Activated CD4-positive, alpha-beta T cell treated with anti-CD3 and anti-CD28 coated beads, Interleukin-2, amount 10 ng/mL, durations not matched to agents 24 days and 14 days (primary cell): Measurements from ENCODE around the gene MAP10. TPM values are rescaled to one million over a fixed set of nuclear protein-coding genes. Genes with fewer than 3 reads are reported as not detected.
"Not testable (repeated sequence)": the region's sequence is repeated elsewhere in the genome, so short reads cannot be mapped to it uniquely, and the experiment has no call there.

ENCODE experiments used
- DNase-seq: peaks from one replicate; pipeline ENCODE4 v3.0.0; 2022
- H3K27ac Mint-ChIP-seq: one replicate; pipeline ENCODE4 v1.8.0; 2022; ENCODE audit warnings: mild to moderate bottlenecking, mixed read lengths
- H3K27me3 Mint-ChIP-seq: one replicate; pipeline ENCODE4 v1.8.0; 2022; ENCODE audit warnings: mixed read lengths
- H3K36me3 Mint-ChIP-seq: one replicate; pipeline ENCODE4 v1.8.0; 2022; ENCODE audit warnings: low read depth, mild to moderate bottlenecking, mixed read lengths
- H3K4me1 Mint-ChIP-seq: one replicate; pipeline ENCODE4 v1.8.0; 2021; ENCODE audit warnings: mixed read lengths
- H3K4me3 Mint-ChIP-seq: one replicate; pipeline ENCODE4 v1.8.0; 2022; ENCODE audit warnings: mild to moderate bottlenecking, moderate library complexity, mixed read lengths
- H3K9me3 Mint-ChIP-seq: one replicate; pipeline ENCODE4 v1.8.0; 2021; ENCODE audit warnings: mixed read lengths
- intact Hi-C: fragments of 100-400 bp; cut with micrococcal nuclease; formaldehyde crosslinking; loops from one replicate; pipeline ENCODE4 v1.15.1; 2023
- total RNA-seq: library from RNA; stranded (reverse); gene quantifications from 2 replicates; pipeline ENCODE4 v1.2.3, GENCODE V29; 2022

The MAP10 gene
- total RNA-seq, 1 donor from 2014 or later, result 2.7 TPM

DNA sequence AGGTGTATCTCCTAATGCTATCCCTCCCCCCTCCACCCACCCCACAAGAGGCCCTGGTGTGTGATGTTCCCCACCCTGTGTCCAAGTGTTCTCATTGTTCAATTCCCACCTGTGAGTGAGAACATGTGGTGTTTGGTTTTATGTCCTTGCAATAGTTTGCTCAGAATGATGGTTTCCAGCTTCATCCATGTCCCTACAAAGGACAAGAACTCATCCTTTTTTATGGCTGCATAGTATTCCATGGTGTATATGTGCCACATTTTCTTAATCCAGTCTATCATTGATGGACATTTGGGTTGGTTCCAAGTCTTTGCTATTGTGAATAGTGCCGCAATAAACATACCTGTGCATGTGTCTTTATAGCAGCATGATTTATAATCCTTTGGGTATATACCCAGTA, 19.6 kb upstream of the MAP10 start:
- H3K4me1 Mint-ChIP-seq, H3K4me3 Mint-ChIP-seq, intact Hi-C loops, H3K27ac Mint-ChIP-seq, H3K36me3 Mint-ChIP-seq, DNase-seq, H3K9me3 Mint-ChIP-seq: not testable (repeated sequence)
- peaks cover 16% of the 10 kb centered on the region for H3K27me3 Mint-ChIP-seq

DNA sequence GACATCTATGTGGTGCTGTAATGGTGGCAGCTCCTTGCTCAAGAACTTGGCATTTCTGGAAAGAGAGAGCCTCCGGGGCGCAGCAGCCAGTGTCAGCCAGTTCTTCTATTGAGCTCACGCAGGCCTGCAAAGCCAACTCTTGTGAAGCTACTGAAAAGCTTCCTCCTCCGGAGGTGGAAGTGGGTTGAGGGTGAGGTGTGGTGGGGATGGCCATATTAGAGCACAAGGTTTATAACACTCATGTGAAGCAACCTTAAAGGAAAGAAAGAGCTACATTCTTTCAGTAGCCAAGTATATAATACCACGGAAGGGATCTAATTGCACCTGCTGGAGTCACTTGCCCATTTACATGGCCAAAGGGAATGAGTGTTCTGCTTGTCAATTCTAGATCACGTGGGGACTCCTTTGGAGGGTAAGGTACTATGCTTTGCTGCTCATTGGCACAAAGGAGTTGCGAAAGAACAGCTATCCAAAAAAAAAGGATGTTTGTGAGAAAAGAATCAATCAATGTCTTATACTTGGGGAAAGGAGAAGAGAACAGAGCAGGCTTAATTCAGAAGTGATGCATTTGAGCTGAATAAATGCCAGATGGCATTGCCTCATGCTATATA, 18.3 kb upstream of the MAP10 start:
- no peaks in the 10 kb centered on the region for H3K36me3 Mint-ChIP-seq
- DNase-seq, result peak; percentile 69
- no peak overlapping the region for H3K4me3 Mint-ChIP-seq
- intact Hi-C loops, result no loop called here
- H3K27me3 Mint-ChIP-seq, result peaks cover 11% of the 10 kb centered on the region
- H3K4me1 Mint-ChIP-seq, result no peaks in the 10 kb centered on the region
- no peaks in the 10 kb centered on the region for H3K9me3 Mint-ChIP-seq
- H3K27ac Mint-ChIP-seq, result no peak overlapping the region

DNA sequence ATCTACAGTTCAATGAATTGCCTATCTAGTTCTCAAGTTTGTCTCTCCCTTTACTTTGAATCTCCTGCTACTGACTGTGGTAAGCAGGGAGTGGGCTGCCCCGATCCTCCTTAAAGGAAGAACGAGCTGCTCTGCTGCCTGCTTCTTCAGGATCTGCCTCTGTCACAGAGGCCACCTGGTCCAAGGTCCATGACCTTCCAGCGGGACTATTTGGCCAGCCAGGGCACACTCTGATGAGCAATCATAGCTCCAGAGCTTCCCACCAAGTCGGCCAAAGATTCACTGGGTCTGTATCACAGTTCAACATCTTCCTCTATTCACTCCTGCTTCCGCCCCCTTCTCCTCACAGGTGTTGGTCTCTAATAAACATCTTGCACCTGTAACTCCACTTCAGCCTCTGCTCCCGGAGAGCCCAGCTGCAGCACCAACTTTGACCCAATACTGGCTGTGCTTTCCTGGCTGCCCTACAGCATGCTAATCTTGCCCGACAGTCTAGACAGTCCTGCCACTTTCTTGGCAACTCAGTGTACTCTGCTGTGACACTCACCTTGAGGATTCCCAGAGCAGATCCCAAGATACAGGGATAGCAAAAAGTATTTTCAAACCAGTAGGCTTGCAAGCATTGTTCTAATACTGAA, 16.9 kb upstream of the MAP10 start:
- intact Hi-C loops, result no loop called here
- H3K27ac Mint-ChIP-seq, result no peak overlapping the region
- H3K9me3 Mint-ChIP-seq, result peaks cover 5% of the 10 kb centered on the region
- H3K4me1 Mint-ChIP-seq, result peaks cover 5% of the 10 kb centered on the region
- no peak overlapping the region for H3K4me3 Mint-ChIP-seq
- H3K36me3 Mint-ChIP-seq, result peaks cover 3% of the 10 kb centered on the region
- peaks cover 9% of the 10 kb centered on the region for H3K27me3 Mint-ChIP-seq
- DNase-seq, result no peak

DNA sequence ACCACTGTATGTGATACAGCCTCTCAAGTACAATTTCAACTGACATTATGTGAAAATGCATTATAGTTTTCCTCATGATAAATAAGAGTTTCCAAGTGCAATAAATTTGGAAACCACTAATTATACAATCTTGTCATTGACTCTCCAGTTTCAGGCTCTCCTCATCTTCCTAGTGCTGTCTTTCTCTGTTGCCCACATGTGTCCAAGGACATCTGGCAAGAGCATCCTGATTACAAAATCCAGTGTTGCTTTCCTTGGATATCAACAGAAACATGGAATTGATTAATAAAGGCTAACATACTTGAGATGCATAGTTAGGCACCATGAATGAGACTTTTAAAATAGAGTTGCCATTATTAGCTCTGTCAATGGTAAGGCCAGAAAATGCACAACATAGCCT, 15.6 kb upstream of the MAP10 start:
- intact Hi-C loops, result no loop called here
- H3K27me3 Mint-ChIP-seq, result peaks cover 9% of the 10 kb centered on the region
- no peak overlapping the region for H3K4me3 Mint-ChIP-seq
- DNase-seq, result no peak
- H3K4me1 Mint-ChIP-seq, result peaks cover 11% of the 10 kb centered on the region
- H3K9me3 Mint-ChIP-seq, result peaks cover 5% of the 10 kb centered on the region
- no peak overlapping the region for H3K27ac Mint-ChIP-seq
- H3K36me3 Mint-ChIP-seq, result peaks cover 3% of the 10 kb centered on the region

DNA sequence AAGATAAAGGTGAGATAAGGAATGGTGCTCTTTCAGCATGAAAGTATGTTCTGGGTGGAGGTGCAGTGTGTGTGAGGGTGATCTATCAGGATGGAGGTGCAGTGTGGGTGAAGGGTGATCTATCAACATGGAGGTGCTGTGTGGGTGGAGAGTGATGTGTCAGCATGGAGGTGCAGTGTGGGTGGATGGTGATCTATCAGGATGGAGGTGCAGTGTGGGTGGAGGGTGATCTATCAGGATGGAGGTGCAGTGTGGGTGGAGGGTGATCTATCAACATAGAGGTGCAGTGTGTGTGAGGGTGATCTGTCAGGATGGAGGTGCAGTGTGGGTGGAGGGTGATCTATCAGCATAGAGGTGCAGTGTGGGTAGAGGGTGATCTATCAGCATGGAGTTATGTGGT, 12.3 kb upstream of the MAP10 start:
- H3K9me3 Mint-ChIP-seq, result peaks cover 5% of the 10 kb centered on the region
- H3K27ac Mint-ChIP-seq, result peak overlapping the region; percentile 78
- intact Hi-C loops, result no loop called here
- H3K4me3 Mint-ChIP-seq, result peak overlapping the region; percentile 57
- peaks cover 3% of the 10 kb centered on the region for H3K36me3 Mint-ChIP-seq
- DNase-seq, result no peak
- peaks cover 6% of the 10 kb centered on the region for H3K27me3 Mint-ChIP-seq
- H3K4me1 Mint-ChIP-seq, result peaks cover 11% of the 10 kb centered on the region

DNA sequence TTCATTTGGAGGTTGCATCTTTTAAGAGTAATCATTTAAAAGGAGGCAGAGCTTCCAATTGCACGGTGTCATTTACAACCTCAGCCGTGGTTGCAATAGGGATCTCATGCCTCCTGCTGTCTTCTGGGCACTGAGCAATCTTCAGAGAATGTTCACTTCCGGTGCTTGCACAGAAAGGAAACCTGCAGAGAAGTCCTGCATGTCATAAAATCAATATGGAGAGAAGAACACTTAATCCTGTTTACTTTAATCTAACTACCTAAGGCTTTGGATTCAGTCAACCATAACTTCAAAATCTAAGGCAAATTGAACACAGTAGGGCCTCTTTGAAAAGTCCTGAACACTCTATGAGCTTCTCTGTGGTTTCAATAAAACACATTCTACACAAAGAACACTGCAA, 11.3 kb upstream of the MAP10 start:
- Mint-ChIP-seq H3K27ac (no peak overlapping the region), H3K27me3 (peaks cover 7% of the 10 kb centered on the region), H3K9me3 (peaks cover 5% of the 10 kb centered on the region), H3K36me3 (peaks cover 3% of the 10 kb centered on the region), H3K4me1 (peaks cover 11% of the 10 kb centered on the region), H3K4me3 (no peak overlapping the region)
- DNase-seq, result peak; percentile 76
- intact Hi-C loops, result no loop called here

DNA sequence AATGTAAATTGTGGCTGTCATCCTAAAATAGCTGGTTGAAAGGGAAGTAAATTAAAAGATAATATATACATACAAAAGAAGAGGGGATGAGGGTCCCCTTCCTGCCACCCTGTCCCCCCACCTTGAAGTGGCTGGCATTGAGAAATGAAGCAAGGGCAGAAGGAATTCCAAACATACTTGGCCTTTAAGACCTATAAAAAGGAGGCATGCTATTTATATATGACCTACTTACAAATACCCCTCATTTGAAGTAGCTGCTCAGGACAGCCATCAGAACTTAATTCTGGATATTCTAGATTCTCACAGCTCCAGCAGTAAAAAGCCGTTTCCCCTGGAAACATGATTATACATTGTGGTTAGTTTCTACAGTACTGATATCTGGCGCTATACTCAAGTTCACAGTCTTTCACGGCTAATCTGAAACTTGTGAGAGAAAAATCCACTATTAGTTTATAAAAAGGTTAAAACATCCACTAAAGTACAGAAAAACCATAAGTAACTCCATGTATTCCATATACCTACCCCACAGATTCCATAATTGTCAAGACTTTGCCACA, 9.6 kb upstream of the MAP10 start:
- peaks cover 5% of the 10 kb centered on the region for H3K9me3 Mint-ChIP-seq

DNA sequence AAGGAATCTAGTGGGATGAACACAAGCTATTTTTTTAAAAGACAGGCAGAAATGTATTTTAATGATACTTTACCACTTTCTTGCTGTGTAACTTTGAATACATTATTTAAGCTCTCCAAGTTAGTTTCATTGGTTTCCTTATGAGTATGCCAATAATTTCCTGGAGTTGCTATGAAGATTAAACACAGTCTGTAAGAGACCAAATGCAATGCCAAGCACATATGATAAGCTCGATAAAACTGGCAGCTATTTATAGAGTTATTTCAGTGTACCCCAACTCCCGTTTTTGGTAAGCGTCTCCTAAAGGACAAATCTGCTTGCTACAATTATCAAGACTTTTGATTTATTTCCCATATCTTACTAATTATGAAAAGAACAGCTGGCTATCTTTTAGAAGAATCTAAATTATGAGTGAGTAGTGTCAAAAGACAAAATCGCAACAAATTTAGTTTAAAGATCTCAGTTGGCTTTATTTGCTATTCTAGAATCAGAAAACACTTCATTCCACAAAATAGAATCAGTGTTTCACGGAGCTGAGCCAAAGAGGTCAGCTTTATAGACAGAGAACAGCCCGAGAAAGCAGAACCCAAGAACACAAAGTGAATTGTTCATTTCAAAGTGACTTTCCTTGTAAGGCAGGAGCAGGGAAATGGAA, 7.2 kb upstream of the MAP10 start:
- Mint-ChIP-seq H3K36me3 (peaks cover under 1% of the 10 kb centered on the region), H3K27me3 (peaks cover 17% of the 10 kb centered on the region), H3K4me1 (peaks cover 8% of the 10 kb centered on the region), H3K9me3 (peaks cover 12% of the 10 kb centered on the region), H3K4me3 (no peak overlapping the region), H3K27ac (no peak overlapping the region)
- no peak for DNase-seq
- intact Hi-C loops, result no loop called here

More for the DNA sequence above, 9.6 kb upstream of the MAP10 start:
- intact Hi-C loops, result no loop called here
- DNase-seq, result no peak
- Mint-ChIP-seq H3K4me3 (no peak overlapping the region), H3K36me3 (peaks cover 3% of the 10 kb centered on the region), H3K4me1 (peaks cover 11% of the 10 kb centered on the region), H3K27ac (no peak overlapping the region), H3K27me3 (peaks cover 9% of the 10 kb centered on the region)

DNA sequence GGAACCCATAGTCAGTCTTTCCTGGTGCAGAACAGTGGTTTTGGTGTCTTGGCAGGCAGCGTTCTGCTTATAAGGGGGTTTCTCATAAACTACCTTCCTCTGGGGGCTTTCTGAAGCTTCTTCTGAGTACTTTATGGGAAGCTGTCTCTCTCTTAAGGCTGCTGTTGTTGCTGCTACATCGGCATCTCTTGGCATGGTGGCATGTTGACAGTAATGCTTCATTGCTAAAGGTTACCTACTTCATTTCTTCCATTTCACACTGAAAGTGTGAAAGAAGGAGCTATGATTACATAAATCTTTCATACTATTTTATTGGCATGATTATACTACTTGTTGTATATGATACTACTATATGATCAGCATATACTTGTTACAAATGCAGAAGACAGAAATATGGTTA, 6.3 kb upstream of the MAP10 start:
- peaks cover 1% of the 10 kb centered on the region for H3K4me1 Mint-ChIP-seq
- DNase-seq, result no peak
- peaks cover 17% of the 10 kb centered on the region for H3K27me3 Mint-ChIP-seq
- H3K4me3 Mint-ChIP-seq, result no peak overlapping the region
- H3K36me3 Mint-ChIP-seq, result no peaks in the 10 kb centered on the region
- no peak overlapping the region for H3K27ac Mint-ChIP-seq
- H3K9me3 Mint-ChIP-seq, result peaks cover 9% of the 10 kb centered on the region
- intact Hi-C loops, result no loop called here

DNA sequence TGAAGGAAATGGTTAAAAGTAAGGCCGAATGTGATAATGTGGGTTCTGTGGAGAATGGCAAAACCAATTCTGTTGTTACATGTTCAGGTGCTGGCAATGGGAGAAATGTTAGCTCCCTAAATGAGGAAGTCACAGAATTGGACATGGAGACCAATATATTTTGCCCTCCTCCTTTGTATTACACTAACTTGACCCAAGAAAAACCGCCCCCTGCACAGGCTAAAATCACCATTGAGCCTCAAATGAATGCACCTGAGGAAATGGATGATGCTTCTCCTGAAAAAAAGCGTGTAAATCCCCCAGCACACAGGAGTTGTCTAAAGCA, 932 bp downstream of the MAP10 start:
- Mint-ChIP-seq H3K4me1 (peaks cover 27% of the 10 kb centered on the region), H3K27ac (peak overlapping the region; percentile 60), H3K4me3 (peak overlapping the region; percentile 91), H3K9me3 (peaks cover 13% of the 10 kb centered on the region), H3K36me3 (peaks cover 11% of the 10 kb centered on the region), H3K27me3 (peaks cover 9% of the 10 kb centered on the region)
- intact Hi-C loops, result loop anchor here (5.0 to 10.0 kb wide), 3 partner anchors 119 to 1829 kb away; partner anchors contain the start of genes ARV1 and TTC13
- DNase-seq, result no peak

DNA sequence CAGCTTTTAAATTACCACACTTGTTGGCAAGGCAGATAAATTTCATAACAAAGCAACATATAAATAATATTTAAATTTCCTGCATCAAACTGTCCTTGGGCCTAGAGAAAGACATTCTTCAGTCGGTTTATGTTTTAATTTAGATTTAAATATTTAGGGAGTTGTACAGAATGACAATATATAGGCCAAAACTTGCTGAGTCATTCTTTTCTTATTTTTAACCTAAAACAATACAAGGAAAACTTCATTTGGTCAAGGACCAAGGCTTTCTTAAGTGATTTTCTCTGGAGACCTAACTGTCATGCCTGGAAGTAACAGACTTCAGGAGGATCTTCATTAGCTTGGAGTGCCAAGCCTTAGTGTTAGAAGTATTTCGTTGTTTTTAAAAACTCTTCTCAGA, 5.6 kb downstream of the MAP10 start:
- Mint-ChIP-seq H3K4me3 (no peak overlapping the region), H3K27ac (no peak overlapping the region), H3K9me3 (peaks cover 4% of the 10 kb centered on the region), H3K4me1 (peaks cover 18% of the 10 kb centered on the region), H3K36me3 (peaks cover 11% of the 10 kb centered on the region), H3K27me3 (peaks cover 3% of the 10 kb centered on the region)
- intact Hi-C loops, result no loop called here
- no peak for DNase-seq

DNA sequence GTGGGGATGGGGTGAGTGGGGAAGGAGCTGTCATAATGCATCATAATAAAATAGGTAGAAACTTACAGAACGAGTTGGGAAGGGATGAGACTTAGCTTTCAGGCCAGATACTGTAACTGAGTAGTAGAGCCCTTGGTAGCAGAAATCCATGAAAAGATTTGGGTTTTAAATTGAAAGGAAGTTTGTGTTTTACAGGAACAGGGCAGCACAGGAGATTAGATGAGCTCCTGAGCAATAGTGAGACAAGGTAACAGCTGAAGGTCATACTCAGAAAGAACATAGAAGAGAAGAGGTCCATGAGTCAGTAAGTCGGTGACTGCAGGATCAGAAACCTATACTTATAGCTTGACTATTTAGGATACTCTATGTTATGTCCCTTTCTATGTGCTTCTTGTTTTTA, 7.3 kb downstream of the MAP10 start:
- Mint-ChIP-seq H3K4me3 (no peak overlapping the region), H3K36me3 (peaks cover 2% of the 10 kb centered on the region), H3K9me3 (peaks cover under 1% of the 10 kb centered on the region), H3K4me1 (peaks cover 2% of the 10 kb centered on the region), H3K27ac (no peak overlapping the region), H3K27me3 (peaks cover 3% of the 10 kb centered on the region)
- DNase-seq, result no peak
- intact Hi-C loops, result no loop called here

DNA sequence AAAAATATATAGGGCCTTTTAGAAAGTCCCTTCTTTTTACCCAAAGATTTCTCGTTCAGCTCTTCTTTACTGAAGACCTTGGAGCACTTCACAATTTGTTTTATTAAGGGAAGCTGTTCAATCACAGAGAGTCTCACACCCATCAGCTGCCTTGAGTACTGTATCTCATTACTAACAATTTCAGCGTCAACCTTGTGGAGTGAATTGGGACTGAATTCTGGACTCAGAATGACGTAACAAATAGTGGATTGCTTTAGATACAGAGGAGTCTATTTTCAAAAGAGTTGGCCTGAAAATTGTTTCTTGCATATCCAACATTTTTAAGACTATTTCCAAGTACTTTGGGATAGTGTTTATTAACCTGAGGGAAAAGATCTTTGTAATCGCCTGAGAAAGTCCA, 7.9 kb downstream of the MAP10 start:
- Mint-ChIP-seq H3K4me1 (no peaks in the 10 kb centered on the region), H3K36me3 (no peaks in the 10 kb centered on the region), H3K27ac (no peak overlapping the region), H3K27me3 (peaks cover 3% of the 10 kb centered on the region), H3K9me3 (no peaks in the 10 kb centered on the region), H3K4me3 (no peak overlapping the region)
- intact Hi-C loops, result no loop called here
- no peak for DNase-seq

DNA sequence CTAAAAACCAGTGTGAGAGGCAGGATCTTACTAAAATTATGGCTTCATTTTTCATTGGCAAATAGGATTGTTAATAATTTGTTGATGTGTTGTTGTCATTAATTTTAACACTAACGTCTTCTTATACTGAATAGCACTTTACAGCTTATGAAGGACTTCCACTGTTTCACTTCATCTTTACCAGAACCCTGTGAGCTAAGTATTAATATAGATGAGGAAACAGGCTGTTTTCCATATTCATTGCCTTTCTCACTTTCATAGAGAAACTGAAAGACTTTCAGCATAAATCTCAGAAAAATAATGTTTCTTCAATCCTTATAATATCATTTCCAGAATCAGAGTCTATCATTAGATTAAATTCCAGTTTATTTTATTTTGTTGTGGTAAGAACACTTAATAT, 8.5 kb downstream of the MAP10 start:
- no peaks in the 10 kb centered on the region for H3K9me3 Mint-ChIP-seq
- peaks cover 2% of the 10 kb centered on the region for H3K27me3 Mint-ChIP-seq
- no peak overlapping the region for H3K27ac Mint-ChIP-seq
- no peaks in the 10 kb centered on the region for H3K36me3 Mint-ChIP-seq
- no peaks in the 10 kb centered on the region for H3K4me1 Mint-ChIP-seq
- no peak overlapping the region for H3K4me3 Mint-ChIP-seq
- no peak for DNase-seq
- intact Hi-C loops, result no loop called here
